IMR-90 (cell line): ENCODE measurements around the gene SREBF2. TPM values are rescaled to one million over a fixed set of nuclear protein-coding genes. Genes with fewer than 3 reads are reported as not detected.

ENCODE experiments used
- ATAC-seq: fragments of 200-7000 bp; cut with Tn5 transposase; 2 replicates; pipeline ENCODE4 v1.9.1; 2020; ENCODE audit warnings: low read depth, mild to moderate bottlenecking, moderate library complexity
- BruUV-seq: library from RNA; stranded (reverse); fragments of 400-500 nt; replicated peaks from 2 replicates; lab custom pipeline; 2021; lab: Mats Ljungman, UMichigan
- CTCF ChIA-PET: fragments of 300-600 bp; formaldehyde crosslinking; extraction: SDS; loops from one replicate; lab custom pipeline; 2021; ENCODE audit warnings: antibody characterized with exemption; lab: Yijun Ruan, JAX
- POLR2A ChIA-PET: fragments of 300-600 bp; sonication (Branson Sonifier 250); formaldehyde crosslinking; loops from one replicate; lab custom pipeline; 2022; ENCODE audit warnings: antibody characterized with exemption; ENCODE audit not compliant: unreplicated experiment; lab: Charles Lee
- DNase-seq: peaks from one replicate; pipeline ENCODE4 v3.0.0; 2013
- H2AFZ ChIP-seq: replicated peaks from 2 replicates; pipeline ENCODE3; 2013; ENCODE audit warnings: low read length, mild to moderate bottlenecking; ENCODE audit not compliant: poor library complexity
- H2AK5ac ChIP-seq: 2 replicates; pipeline ENCODE4 v1.6.1; 2013; ENCODE audit warnings: low read depth, low read length, inconsistent platforms
- H2AK9ac ChIP-seq: replicated peaks from 2 replicates; pipeline ENCODE3; 2013; ENCODE audit warnings: mild to moderate bottlenecking, low read depth, low read length, moderate library complexity; ENCODE audit not compliant: poor library complexity
- H2BK120ac ChIP-seq: 2 replicates; pipeline ENCODE4 v1.6.1; 2013; ENCODE audit warnings: low read depth, low read length, inconsistent platforms
- H2BK15ac ChIP-seq: 3 replicates; pipeline ENCODE4 v1.6.1; 2013; ENCODE audit warnings: low read depth, low read length, inconsistent platforms
- H2BK20ac ChIP-seq: 2 replicates; pipeline ENCODE4 v1.6.1; 2013; ENCODE audit warnings: low read depth, mild to moderate bottlenecking, inconsistent platforms, low read length, moderate library complexity
- H2BK5ac ChIP-seq: 2 replicates; pipeline ENCODE4 v1.6.1; 2013; ENCODE audit warnings: mild to moderate bottlenecking, low read depth, low read length, inconsistent platforms; ENCODE audit not compliant: poor library complexity, severe bottlenecking
- H3K14ac ChIP-seq: replicated peaks from 2 replicates; pipeline ENCODE4 v1.6.1; 2013; ENCODE audit warnings: low read depth, low read length, inconsistent platforms
- H3K18ac ChIP-seq: 2 replicates; pipeline ENCODE4 v1.6.1; 2013; ENCODE audit warnings: low read depth, low read length, control low read depth
- H3K23ac ChIP-seq: 2 replicates; pipeline ENCODE4 v1.6.1; 2013; ENCODE audit warnings: low read depth, low read length, inconsistent platforms
- H3K27ac ChIP-seq: 2 replicates; pipeline ENCODE4 v1.5.1; 2013; ENCODE audit warnings: mild to moderate bottlenecking, control low read depth, low read length; ENCODE audit not compliant: insufficient read depth
- H3K27me3 ChIP-seq: 2 replicates; pipeline ENCODE4 v1.6.1; 2013; ENCODE audit warnings: low read length; ENCODE audit not compliant: control insufficient read depth, insufficient read depth
- H3K36me3 ChIP-seq: 2 replicates; pipeline ENCODE4 v1.6.1; 2013; ENCODE audit warnings: low read length, mixed read lengths; ENCODE audit not compliant: control insufficient read depth, insufficient read depth
- H3K4ac ChIP-seq: 2 replicates; pipeline ENCODE4 v1.6.1; 2013; ENCODE audit warnings: low read depth, low read length, inconsistent platforms
- H3K4me1 ChIP-seq: 2 replicates; pipeline ENCODE4 v1.6.1; 2013; ENCODE audit warnings: low read length, mixed read lengths; ENCODE audit not compliant: control insufficient read depth, insufficient read depth
- H3K4me2 ChIP-seq: 2 replicates; pipeline ENCODE4 v1.6.1; 2013; ENCODE audit warnings: low read depth, mild to moderate bottlenecking, control low read depth, low read length, moderate library complexity
- H3K4me3 ChIP-seq: 2 replicates; pipeline ENCODE4 v1.5.1; 2013; ENCODE audit warnings: low read depth, mild to moderate bottlenecking, control low read depth, low read length, moderate library complexity; ENCODE audit not compliant: insufficient read depth
- H3K56ac ChIP-seq: 2 replicates; pipeline ENCODE4 v1.6.1; 2013; ENCODE audit warnings: low read length, inconsistent platforms; ENCODE audit not compliant: insufficient read depth; ENCODE audit errors: extremely low read depth
- H3K79me1 ChIP-seq, 2 experiments: 2 replicates each; pipeline ENCODE4 v1.6.1; 2013; ENCODE audit warnings: low read length in 2 of 2, inconsistent platforms in 1 of 2, low read depth in 1 of 2
- H3K9ac ChIP-seq: 2 replicates; pipeline ENCODE4 v1.6.1; 2013; ENCODE audit warnings: low read depth, low read length, control low read depth
- H3K9me1 ChIP-seq: 2 replicates; pipeline ENCODE4 v1.6.1; 2013; ENCODE audit warnings: low read length, inconsistent platforms; ENCODE audit not compliant: insufficient read depth
- H3K9me3 ChIP-seq: 2 replicates; pipeline ENCODE4 v1.6.1; 2013; ENCODE audit warnings: low read length; ENCODE audit not compliant: control insufficient read depth, insufficient read depth
- H4K20me1 ChIP-seq: 2 replicates; pipeline ENCODE4 v1.6.1; 2013; ENCODE audit warnings: low read length, inconsistent platforms; ENCODE audit not compliant: insufficient read depth
- H4K5ac ChIP-seq: 2 replicates; pipeline ENCODE4 v1.6.1; 2013; ENCODE audit warnings: mild to moderate bottlenecking, low read depth, low read length, control low read depth
- H4K8ac ChIP-seq, 2 experiments: 2 replicates each; pipeline ENCODE4 v1.6.1; 2013; ENCODE audit warnings: low read depth in 2 of 2, low read length in 2 of 2, control low read depth in 1 of 2, inconsistent platforms in 1 of 2
- H4K91ac ChIP-seq: 2 replicates; pipeline ENCODE4 v1.6.1; 2013; ENCODE audit warnings: low read depth, low read length, inconsistent platforms; ENCODE audit not compliant: insufficient read depth
- FOS ChIP-seq: fragments of 150-350 bp; IDR thresholded peaks from 2 replicates; pipeline ENCODE4 v1.6.1; 2016; ENCODE audit warnings: low read depth, low read length
- POLR2A ChIP-seq: IDR thresholded peaks from 2 replicates; pipeline ENCODE4 v1.6.1; 2012; ENCODE audit warnings: mild to moderate bottlenecking, low read depth, low read length
- RAD21 ChIP-seq: IDR thresholded peaks from 2 replicates; pipeline ENCODE4 v1.6.1; 2012; ENCODE audit warnings: low read length, improper control_type of control experiment
- WGBS, 2 experiments: methylation state at CpG; one replicate each; pipeline versions ENCODE4 v1.1.5 to v1.1.7; 2013; ENCODE audit warnings: missing lambda C conversion rate in 2 of 2; ENCODE audit not compliant: insufficient read length in 1 of 2; ENCODE audit errors: extremely low coverage in 2 of 2; 5-methylcytosine and 5-hydroxymethylcytosine counted together
- dilution Hi-C: fragments of 300-500 bp; cut with HindIII; formaldehyde crosslinking; loops from one replicate; pipeline ENCODE4 v1.14.3; 2018; ENCODE audit warnings: low sequenced_read_pairs; ENCODE audit not compliant: unreplicated experiment
- in situ Hi-C: fragments of 300-500 bp; cut with MboI; formaldehyde crosslinking; loops from 3 replicates; pipeline ENCODE4 v1.14.3; 2019; ENCODE audit warnings: low sequenced_read_pairs, inconsistent platforms, mixed read lengths
- intact Hi-C: fragments of 100-400 bp; cut with micrococcal nuclease; formaldehyde crosslinking; loops from 2 replicates; pipeline ENCODE4 v1.10.0; 2022
- polyA plus RNA-seq, 3 experiments: library from polyadenylated mRNA; depleted of rRNA; stranded (reverse); fragments of >200 nt; gene quantifications; 2 replicates each; pipeline ENCODE4 v1.2.3, GENCODE V29; 2012; ENCODE audit warnings: low replicate concordance in 1 of 3
- total RNA-seq: library from RNA; depleted of rRNA; stranded (reverse); fragments of >200 nt; gene quantifications from 2 replicates; pipeline ENCODE4 v1.2.3, GENCODE V29; 2012
- TF ChIP-seq, protein P1 (sequence below): fragments of 150-350 bp; IDR thresholded peaks from 2 replicates; pipeline ENCODE4 v1.6.1; 2016; ENCODE audit warnings: low read depth, mild to moderate bottlenecking, low read length, moderate library complexity, borderline replicate concordance

SREBF2 gene
- total and polyA plus RNA-seq, 2 of the 4 experiments (the other 2 are of a cell fraction) = 8.1 to 47.4 TPM

DNA sequence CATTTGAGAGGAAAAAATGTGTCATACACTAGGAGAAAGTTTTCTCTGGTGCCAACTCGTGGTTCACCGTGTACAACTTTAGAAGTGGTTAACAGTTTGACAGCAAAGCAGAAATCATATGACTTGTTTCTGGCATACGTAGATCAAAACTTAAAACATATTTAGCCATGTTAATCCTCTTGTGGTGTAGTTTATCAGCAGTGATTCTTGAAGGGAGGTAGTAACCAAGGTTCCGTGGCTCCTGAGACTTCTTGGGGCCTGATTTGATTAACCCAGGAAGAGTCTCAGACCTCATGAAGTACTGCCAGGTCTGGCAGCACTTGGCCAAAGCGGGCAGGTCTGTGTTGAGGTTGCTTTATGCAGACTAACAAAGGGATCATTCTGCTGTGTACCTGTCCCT, 40.5 kb downstream of the SREBF2 start:
- no peaks in the 10 kb centered on the region for H4K20me1 ChIP-seq
- H2BK5ac ChIP-seq = no peak overlapping the region
- H3K9me3 ChIP-seq = no peaks in the 10 kb centered on the region
- H3K36me3 ChIP-seq = peaks cover 31% of the 10 kb centered on the region
- H2BK120ac ChIP-seq = no peak overlapping the region
- WGBS, 2 experiments = 100% methylated on average over 1 of the region's 5 CpGs; no CpG with 5 or more reads in 1 of the 2 experiments
- no peak overlapping the region for H3K23ac ChIP-seq
- H4K8ac ChIP-seq = no peak overlapping the region
- ATAC-seq (no peak), DNase-seq (no peak)
- H2BK20ac ChIP-seq = no peak overlapping the region
- no peak overlapping the region for H3K18ac ChIP-seq
- H3K4me1 ChIP-seq = peaks cover 5% of the 10 kb centered on the region
- no peak overlapping the region for H3K9ac ChIP-seq
- H3K27ac ChIP-seq = no peak overlapping the region
- no peak overlapping the region for H2AK5ac ChIP-seq
- TF ChIP-seq FOS (no peak), RAD21 (no peak), POLR2A (no peak)
- TF ChIP-seq, protein P1, sequence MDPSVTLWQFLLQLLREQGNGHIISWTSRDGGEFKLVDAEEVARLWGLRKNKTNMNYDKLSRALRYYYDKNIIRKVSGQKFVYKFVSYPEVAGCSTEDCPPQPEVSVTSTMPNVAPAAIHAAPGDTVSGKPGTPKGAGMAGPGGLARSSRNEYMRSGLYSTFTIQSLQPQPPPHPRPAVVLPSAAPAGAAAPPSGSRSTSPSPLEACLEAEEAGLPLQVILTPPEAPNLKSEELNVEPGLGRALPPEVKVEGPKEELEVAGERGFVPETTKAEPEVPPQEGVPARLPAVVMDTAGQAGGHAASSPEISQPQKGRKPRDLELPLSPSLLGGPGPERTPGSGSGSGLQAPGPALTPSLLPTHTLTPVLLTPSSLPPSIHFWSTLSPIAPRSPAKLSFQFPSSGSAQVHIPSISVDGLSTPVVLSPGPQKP = no peak
- in situ Hi-C loops (no loop called here), dilution Hi-C loops (no loop called here), intact Hi-C loops (no loop called here)
- H2AFZ ChIP-seq = no peak overlapping the region
- no peak overlapping the region for H2AK9ac ChIP-seq
- H2BK15ac ChIP-seq = no peak overlapping the region
- ChIA-PET POLR2A (no interaction called here), CTCF (no interaction called here)
- H3K9me1 ChIP-seq = peaks cover 9% of the 10 kb centered on the region; the same call in 1 of the 2 replicates
- no peak overlapping the region for H3K4me2 ChIP-seq
- H3K4ac ChIP-seq = no peak overlapping the region
- H3K14ac ChIP-seq = no peak overlapping the region
- no TSS peak for BruUV-seq
- no peak overlapping the region for H3K4me3 ChIP-seq
- no peak overlapping the region for H4K5ac ChIP-seq
- H3K56ac ChIP-seq = no peak overlapping the region
- no peaks in the 10 kb centered on the region for H3K27me3 ChIP-seq
- no peak overlapping the region for H4K91ac ChIP-seq
- H3K79me1 ChIP-seq = no peaks in the 10 kb centered on the region
